Measurements from ENCODE around the gene TPRG1L.

TPRG1L gene

GRCh38 chr1:3663999-3664699 lies 39.3 kb downstream of the TPRG1L start:
- DNase-seq (ENCODE audit: low read depth, low spot score), result no peak

GRCh38 chr1:3664700-3665375 lies 40.0 kb downstream of the TPRG1L start:
- no peak for DNase-seq (ENCODE audit: low read depth, low spot score)

- no peak for DNase-seq (ENCODE audit: low read depth, low spot score)
These were observed 43.3 kb downstream of the TPRG1L start for GRCh38 chr1:3668148-3668547.

GRCh38 chr1:3668585-3669300 lies 43.9 kb downstream of the TPRG1L start:
- no peak for DNase-seq (ENCODE audit: low read depth, low spot score)

- no peak for DNase-seq (ENCODE audit: low read depth, low spot score)
These were observed 44.6 kb downstream of the TPRG1L start for GRCh38 chr1:3669421-3669821.

- no peak for DNase-seq (ENCODE audit: low read depth, low spot score)
These were observed 45.2 kb downstream of the TPRG1L start for GRCh38 chr1:3669971-3670431.

- DNase-seq (ENCODE audit: low read depth, low spot score), result no peak
These were observed 46.0 kb downstream of the TPRG1L start for GRCh38 chr1:3670823-3671265.

GRCh38 chr1:3671371-3672180 lies 46.8 kb downstream of the TPRG1L start:
- no peak for DNase-seq (ENCODE audit: low read depth, low spot score)

- DNase-seq (ENCODE audit: low read depth, low spot score), result no peak
These were observed 47.6 kb downstream of the TPRG1L start for GRCh38 chr1:3672231-3672970.

- no peak for DNase-seq (ENCODE audit: low read depth, low spot score)
These were observed 48.2 kb downstream of the TPRG1L start for GRCh38 chr1:3672971-3673361.

GRCh38 chr1:3673381-3674099 lies 48.7 kb downstream of the TPRG1L start:
- DNase-seq (ENCODE audit: low read depth, low spot score), result no peak

- DNase-seq (ENCODE audit: low read depth, low spot score), result no peak
These were observed 49.6 kb downstream of the TPRG1L start for GRCh38 chr1:3674100-3675094.

GRCh38 chr1:3675436-3675835 lies 50.6 kb downstream of the TPRG1L start:
- DNase-seq (ENCODE audit: low read depth, low spot score), result no peak

- no peak for DNase-seq (ENCODE audit: low read depth, low spot score)
These were observed 52.0 kb downstream of the TPRG1L start for GRCh38 chr1:3676581-3677470.

- DNase-seq (ENCODE audit: low read depth, low spot score), result no peak
These were observed 52.7 kb downstream of the TPRG1L start for GRCh38 chr1:3677484-3677883.

- DNase-seq (ENCODE audit: low read depth, low spot score), result no peak
These were observed 53.7 kb downstream of the TPRG1L start for GRCh38 chr1:3678361-3679097.

- DNase-seq (ENCODE audit: low read depth, low spot score), result no peak
These were observed 54.3 kb downstream of the TPRG1L start for GRCh38 chr1:3679098-3679555.

Measured in activated naive CD8-positive, alpha-beta T cell treated with anti-CD3 and anti-CD28 coated beads, Interleukin-2, amount 50 U/mL, for 16 hours (primary cell).